IPS-18c (cell line): Measurements from ENCODE around the gene CALML6.

Experiments
- H3K4me3 ChIP-seq: 2 replicates; pipeline ENCODE4 v1.7.0; 2013; ENCODE audit warnings: low read depth, mild to moderate bottlenecking, low read length, moderate library complexity; ENCODE audit not compliant: insufficient read depth
- H3K9me3 ChIP-seq: one replicate; pipeline ENCODE4 v1.6.1; 2013; ENCODE audit warnings: mild to moderate bottlenecking, low read length, moderate library complexity; ENCODE audit not compliant: control insufficient read depth, insufficient read depth

CALML6 gene

GRCh38 chr1:1920057-1920607 is 5.1 kb downstream of the CALML6 start:
- Histone ChIP-seq H3K4me3 (peak overlapping the region; percentile 44; the same call in 1 of the 2 replicates), H3K9me3 (no peaks in the 10 kb centered on the region)

GRCh38 chr1:1920608-1921458 is 5.8 kb downstream of the CALML6 start:
- no peaks in the 10 kb centered on the region for H3K9me3 ChIP-seq
- H3K4me3 ChIP-seq, result no peak overlapping the region

GRCh38 chr1:1921459-1921862 is 6.4 kb downstream of the CALML6 start:
- Histone ChIP-seq H3K4me3 (no peak overlapping the region), H3K9me3 (no peaks in the 10 kb centered on the region)

GRCh38 chr1:1921901-1922701 is 7.0 kb downstream of the CALML6 start:
- Histone ChIP-seq H3K9me3 (peaks cover 3% of the 10 kb centered on the region), H3K4me3 (no peak overlapping the region)

GRCh38 chr1:1922702-1922955 is 7.6 kb downstream of the CALML6 start:
- Histone ChIP-seq H3K4me3 (no peak overlapping the region), H3K9me3 (peaks cover 4% of the 10 kb centered on the region)

GRCh38 chr1:1922956-1923833 is 8.1 kb downstream of the CALML6 start:
- Histone ChIP-seq H3K9me3 (peaks cover 4% of the 10 kb centered on the region), H3K4me3 (no peak overlapping the region)

GRCh38 chr1:1924386-1924785 is 9.3 kb downstream of the CALML6 start:
- Histone ChIP-seq H3K4me3 (no peak overlapping the region), H3K9me3 (peaks cover 8% of the 10 kb centered on the region)

GRCh38 chr1:1924849-1925248 is 9.8 kb downstream of the CALML6 start:
- peaks cover 8% of the 10 kb centered on the region for H3K9me3 ChIP-seq
- no peak overlapping the region for H3K4me3 ChIP-seq

GRCh38 chr1:1925437-1926345 is 10.6 kb downstream of the CALML6 start:
- Histone ChIP-seq H3K9me3 (peaks cover 8% of the 10 kb centered on the region), H3K4me3 (no peak overlapping the region)

- Histone ChIP-seq H3K4me3 (no peak overlapping the region), H3K9me3 (peaks cover 8% of the 10 kb centered on the region)
Observed at GRCh38 chr1:1926346-1926811, 11.3 kb downstream of the CALML6 start.

GRCh38 chr1:1926886-1927660 is 12.0 kb downstream of the CALML6 start:
- Histone ChIP-seq H3K4me3 (no peak overlapping the region), H3K9me3 (peaks cover 8% of the 10 kb centered on the region)

GRCh38 chr1:1927751-1928150 is 12.7 kb downstream of the CALML6 start:
- H3K9me3 ChIP-seq, result peaks cover 8% of the 10 kb centered on the region
- H3K4me3 ChIP-seq, result no peak overlapping the region

- Histone ChIP-seq H3K4me3 (no peak overlapping the region), H3K9me3 (peaks cover 8% of the 10 kb centered on the region)
Observed at GRCh38 chr1:1928231-1929101, 13.4 kb downstream of the CALML6 start.

GRCh38 chr1:1929102-1929638 is 14.1 kb downstream of the CALML6 start:
- H3K9me3 ChIP-seq, result peaks cover 8% of the 10 kb centered on the region
- no peak overlapping the region for H3K4me3 ChIP-seq
